A549 (cell line): ENCODE data around the gene NXPH2.

ENCODE experiments used
- EHMT2 ChIP-seq: fragments of 200-600 bp; sonication (generic); IDR thresholded peaks from 2 replicates; pipeline ENCODE4 v1.6.1; 2016; ENCODE audit warnings: antibody characterized with exemption, low read depth, mild to moderate bottlenecking, moderate library complexity
- JUN ChIP-seq, 2 experiments: fragments of >200 bp; sonication (Bioruptor Twin); formaldehyde crosslinking; IDR thresholded peaks; 2 replicates in 1 of 2; 3 replicates in 1 of 2; pipeline ENCODE4 v1.6.1; 2016 to 2017
- POLR2A ChIP-seq: IDR thresholded peaks from 2 replicates; pipeline ENCODE4 v1.6.1; 2012; ENCODE audit warnings: mild to moderate bottlenecking, low read length
- RAD21 ChIP-seq, 2 experiments: fragments of >200 bp in 1 of 2; sonication (Bioruptor Twin) in 1 of 2; formaldehyde crosslinking in 1 of 2; IDR thresholded peaks in 1 of 2; conservative IDR thresholded peaks in 1 of 2; 2 replicates in 1 of 2; 3 replicates in 1 of 2; pipeline ENCODE4 v1.6.1; 2012 to 2018; ENCODE audit warnings: inconsistent platforms in 1 of 2
- TF ChIP-seq, protein P1 (sequence below): fragments of >200 bp; sonication (Bioruptor Twin); formaldehyde crosslinking; IDR thresholded peaks from 3 replicates; pipeline ENCODE4 v1.5.1; 2016

GRCh38 chr2:138775736-138776135 lies 4.5 kb downstream of the NXPH2 start:
- TF ChIP-seq EHMT2 (no peak), RAD21 (conservative IDR thresholded peaks at IDR 0.05 in 1 of 2, IDR thresholded peaks at IDR 0.05 in 1 of 2) (no peak), JUN (IDR thresholded peaks at IDR 0.05) (no peak), POLR2A (no peak)
- TF ChIP-seq, protein P1, sequence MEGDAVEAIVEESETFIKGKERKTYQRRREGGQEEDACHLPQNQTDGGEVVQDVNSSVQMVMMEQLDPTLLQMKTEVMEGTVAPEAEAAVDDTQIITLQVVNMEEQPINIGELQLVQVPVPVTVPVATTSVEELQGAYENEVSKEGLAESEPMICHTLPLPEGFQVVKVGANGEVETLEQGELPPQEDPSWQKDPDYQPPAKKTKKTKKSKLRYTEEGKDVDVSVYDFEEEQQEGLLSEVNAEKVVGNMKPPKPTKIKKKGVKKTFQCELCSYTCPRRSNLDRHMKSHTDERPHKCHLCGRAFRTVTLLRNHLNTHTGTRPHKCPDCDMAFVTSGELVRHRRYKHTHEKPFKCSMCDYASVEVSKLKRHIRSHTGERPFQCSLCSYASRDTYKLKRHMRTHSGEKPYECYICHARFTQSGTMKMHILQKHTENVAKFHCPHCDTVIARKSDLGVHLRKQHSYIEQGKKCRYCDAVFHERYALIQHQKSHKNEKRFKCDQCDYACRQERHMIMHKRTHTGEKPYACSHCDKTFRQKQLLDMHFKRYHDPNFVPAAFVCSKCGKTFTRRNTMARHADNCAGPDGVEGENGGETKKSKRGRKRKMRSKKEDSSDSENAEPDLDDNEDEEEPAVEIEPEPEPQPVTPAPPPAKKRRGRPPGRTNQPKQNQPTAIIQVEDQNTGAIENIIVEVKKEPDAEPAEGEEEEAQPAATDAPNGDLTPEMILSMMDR: no peak
